Endothelial cell of umbilical vein (primary cell): ENCODE measurements around the gene ITGB8.

Experiments used
- CTCF ChIP-seq, 2 donors: IDR thresholded peaks; 1 replicate in 1 of 2; 2 replicates in 1 of 2; pipeline ENCODE4 v1.5.1; 2011; ENCODE audit warnings: low read length in 2 of 2, mild to moderate bottlenecking in 2 of 2, moderate library complexity in 2 of 2, control low read depth in 1 of 2, inconsistent platforms in 1 of 2, low read depth in 1 of 2; ENCODE audit not compliant: insufficient read depth in 1 of 2; ENCODE audit errors: extremely low read depth in 1 of 2
- TF ChIP-seq, protein P1 (sequence below): IDR thresholded peaks from 2 replicates; pipeline ENCODE4 v1.6.1; 2011; ENCODE audit not compliant: insufficient read depth, insufficient read length

DNA sequence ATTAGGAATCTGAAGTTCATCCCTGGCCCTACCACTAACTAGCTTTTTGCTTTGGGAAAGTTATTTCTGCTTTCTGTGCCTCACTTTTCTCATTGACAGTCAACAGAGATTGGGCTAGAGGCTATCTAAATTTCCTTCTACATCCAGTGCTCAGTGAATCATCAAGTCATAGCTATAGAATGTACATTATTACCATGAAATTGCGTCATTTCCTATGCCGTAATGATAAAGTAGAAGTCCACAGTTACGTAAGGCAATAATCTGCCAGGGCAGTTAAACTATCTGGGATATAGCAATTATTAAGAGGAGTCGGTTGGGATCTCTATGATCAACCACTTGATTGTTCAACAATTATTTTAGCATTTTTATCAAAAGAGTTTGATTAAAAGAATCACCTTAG lies 64.4 kb downstream of the ITGB8 start:
- TF ChIP-seq, protein P1, sequence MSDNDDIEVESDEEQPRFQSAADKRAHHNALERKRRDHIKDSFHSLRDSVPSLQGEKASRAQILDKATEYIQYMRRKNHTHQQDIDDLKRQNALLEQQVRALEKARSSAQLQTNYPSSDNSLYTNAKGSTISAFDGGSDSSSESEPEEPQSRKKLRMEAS, result no peak
- no peak for TF ChIP-seq CTCF (IDR thresholded peaks at IDR 0.05; ENCODE audit: extremely low read depth in 1 of 2, insufficient read depth in 1 of 2, low read depth in 1 of 2, low read length in 2 of 2)
